ENCODE results near the gene C17orf75.

The C17orf75 gene

GRCh38 chr17:32298298-32298697, 43.7 kb downstream of the C17orf75 start:
- DNase-seq (ENCODE audit: low read depth) = no peak

GRCh38 chr17:32297860-32298259, 44.1 kb downstream of the C17orf75 start:
- no peak for TF ChIP-seq CTCF (IDR thresholded peaks at IDR 0.05; ENCODE audit: insufficient read depth, low read depth, low read length, missing control alignments)
- no peak overlapping the region for H3K4me3 ChIP-seq (ENCODE audit: low read length)
- no peak for DNase-seq (ENCODE audit: low read depth)

More at GRCh38 chr17:32298298-32298697, 43.7 kb downstream of the C17orf75 start:
- no peak overlapping the region for H3K4me3 ChIP-seq (ENCODE audit: low read length)
- TF ChIP-seq CTCF (IDR thresholded peaks at IDR 0.05; ENCODE audit: insufficient read depth, low read depth, low read length, missing control alignments) = no peak

DNA sequence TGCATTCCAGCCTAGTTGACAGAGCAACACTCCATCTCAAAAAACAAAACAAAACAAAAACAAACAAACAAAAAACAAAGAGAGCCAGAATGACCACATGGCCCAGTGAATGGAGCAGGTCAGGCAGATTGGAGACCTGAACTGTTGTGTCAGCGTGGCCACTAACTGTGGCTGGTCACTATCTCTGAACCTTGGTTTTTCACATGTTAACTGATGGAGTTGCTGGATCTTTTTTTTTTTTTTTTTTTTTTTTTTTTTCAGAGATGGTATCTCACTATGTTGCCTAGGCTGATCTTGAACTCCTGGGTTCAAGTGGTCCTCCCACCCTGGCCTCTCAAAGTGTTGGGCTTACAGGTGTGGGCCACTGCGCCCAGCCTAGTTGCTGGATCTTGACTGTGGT, 44.5 kb downstream of the C17orf75 start:
- TF ChIP-seq CTCF (IDR thresholded peaks at IDR 0.05; ENCODE audit: insufficient read depth, low read depth, low read length, missing control alignments) = no peak

DNA sequence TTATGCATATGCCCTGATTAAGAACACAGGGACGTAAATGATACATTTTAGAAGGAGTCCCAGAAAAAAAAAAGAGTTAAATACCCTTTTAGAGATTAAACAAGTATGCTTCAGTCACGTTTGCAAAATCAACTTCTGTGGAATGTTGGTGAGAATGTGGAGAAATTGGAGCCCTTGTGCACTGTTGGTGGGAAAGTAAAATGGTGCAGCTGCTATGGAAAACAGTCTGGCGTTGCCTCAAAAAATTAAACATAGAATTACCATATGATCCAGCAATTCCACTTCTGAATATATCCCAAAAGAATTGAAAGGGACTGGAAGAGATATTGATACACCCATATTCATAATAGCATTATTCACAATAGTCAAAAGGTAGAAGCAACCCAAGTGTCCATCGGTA, 49.9 kb downstream of the C17orf75 start:
- no peak for DNase-seq (ENCODE audit: low read depth)
- H3K4me3 ChIP-seq (ENCODE audit: low read length) = no peak overlapping the region
- TF ChIP-seq CTCF (IDR thresholded peaks at IDR 0.05; ENCODE audit: insufficient read depth, low read depth, low read length, missing control alignments) = no peak

More for the DNA sequence above, 44.5 kb downstream of the C17orf75 start:
- no peak overlapping the region for H3K4me3 ChIP-seq (ENCODE audit: low read length)
- DNase-seq (ENCODE audit: low read depth) = no peak

DNA sequence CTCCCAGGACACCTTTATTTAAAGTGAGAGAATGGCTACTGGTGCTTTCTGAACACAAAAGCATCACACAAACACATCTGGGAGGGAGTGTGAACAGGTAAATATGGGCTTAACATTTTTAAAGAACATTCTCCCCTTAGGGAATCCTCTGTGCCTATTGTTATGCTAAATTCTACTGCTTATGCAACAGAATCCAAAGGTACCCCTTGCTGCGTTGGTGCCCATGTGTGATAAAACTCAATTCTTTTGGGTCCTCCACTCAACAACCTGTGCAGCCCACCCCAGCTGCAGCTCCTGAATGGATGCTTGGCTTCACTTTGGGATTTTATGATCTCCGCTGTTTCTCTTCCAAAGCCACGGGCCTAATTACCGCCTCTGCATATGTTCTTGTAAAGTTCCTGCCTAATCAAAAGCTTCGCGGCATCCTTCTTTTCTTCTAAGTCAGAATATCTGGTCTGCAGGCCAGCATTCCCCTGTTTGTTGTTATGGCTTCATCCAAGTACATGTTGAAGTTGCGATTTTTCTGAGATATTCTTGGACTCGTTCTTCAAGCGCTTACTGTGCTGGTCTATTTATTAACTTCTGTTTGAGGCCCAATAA, 52.4 kb downstream of the C17orf75 start:
- TF ChIP-seq CTCF (IDR thresholded peaks at IDR 0.05; ENCODE audit: insufficient read depth, low read depth, low read length, missing control alignments) = no peak
- no peak for DNase-seq (ENCODE audit: low read depth)
- no peak overlapping the region for H3K4me3 ChIP-seq (ENCODE audit: low read length)

- TF ChIP-seq CTCF (IDR thresholded peaks at IDR 0.05; ENCODE audit: insufficient read depth, low read depth, low read length, missing control alignments) = no peak
- H3K4me3 ChIP-seq (ENCODE audit: low read length) = no peak overlapping the region
- DNase-seq (ENCODE audit: low read depth) = no peak
These were observed 53.4 kb downstream of the C17orf75 start for GRCh38 chr17:32288615-32289014.

All from epithelial cell of esophagus (primary cell).